Measurements from ENCODE around the gene SGCD.

The SGCD gene

GRCh38 chr5:156522651-156523529, 195.9 kb downstream of the SGCD start:
- ATAC-seq: no peak

- ATAC-seq: no peak
These were observed 196.6 kb downstream of the SGCD start for GRCh38 chr5:156523607-156524006.

- ATAC-seq: no peak
These were observed 199.3 kb downstream of the SGCD start for GRCh38 chr5:156526081-156526925.

- ATAC-seq: no peak
These were observed 200.6 kb downstream of the SGCD start for GRCh38 chr5:156527611-156528010.

- no peak for ATAC-seq
These were observed 201.7 kb downstream of the SGCD start for GRCh38 chr5:156528673-156529072.

GRCh38 chr5:156529892-156530291, 202.9 kb downstream of the SGCD start:
- no peak for ATAC-seq

GRCh38 chr5:156531199-156531598, 204.2 kb downstream of the SGCD start:
- ATAC-seq: no peak

GRCh38 chr5:156532921-156533320, 206.0 kb downstream of the SGCD start:
- no peak for ATAC-seq

- no peak for ATAC-seq
These were observed 207.1 kb downstream of the SGCD start for GRCh38 chr5:156534085-156534484.

- no peak for ATAC-seq
These were observed 208.0 kb downstream of the SGCD start for GRCh38 chr5:156534906-156535485.

GRCh38 chr5:156540491-156540890, 213.5 kb downstream of the SGCD start:
- ATAC-seq: no peak

- ATAC-seq: no peak
These were observed 214.6 kb downstream of the SGCD start for GRCh38 chr5:156541582-156541981.

GRCh38 chr5:156543348-156544145, 216.6 kb downstream of the SGCD start:
- no peak for ATAC-seq

GRCh38 chr5:156552855-156553358, 225.9 kb downstream of the SGCD start:
- no peak for ATAC-seq

- ATAC-seq: no peak
These were observed 229.9 kb downstream of the SGCD start for GRCh38 chr5:156556666-156557406.

- no peak for ATAC-seq
These were observed 233.0 kb downstream of the SGCD start for GRCh38 chr5:156560002-156560401.

- ATAC-seq: no peak
These were observed 234.7 kb downstream of the SGCD start for GRCh38 chr5:156561651-156562050.

- no peak for ATAC-seq
These were observed 243.7 kb downstream of the SGCD start for GRCh38 chr5:156570615-156571014.

GRCh38 chr5:156581725-156582124, 254.8 kb downstream of the SGCD start:
- no peak for ATAC-seq

GRCh38 chr5:156582193-156582598, 255.2 kb downstream of the SGCD start:
- no peak for ATAC-seq

GRCh38 chr5:156584871-156585270, 257.9 kb downstream of the SGCD start:
- ATAC-seq: no peak

GRCh38 chr5:156585999-156586398, 259.0 kb downstream of the SGCD start:
- ATAC-seq: no peak
